Measurements from ENCODE around the gene AKR7A3.

Gene AKR7A3

DNA sequence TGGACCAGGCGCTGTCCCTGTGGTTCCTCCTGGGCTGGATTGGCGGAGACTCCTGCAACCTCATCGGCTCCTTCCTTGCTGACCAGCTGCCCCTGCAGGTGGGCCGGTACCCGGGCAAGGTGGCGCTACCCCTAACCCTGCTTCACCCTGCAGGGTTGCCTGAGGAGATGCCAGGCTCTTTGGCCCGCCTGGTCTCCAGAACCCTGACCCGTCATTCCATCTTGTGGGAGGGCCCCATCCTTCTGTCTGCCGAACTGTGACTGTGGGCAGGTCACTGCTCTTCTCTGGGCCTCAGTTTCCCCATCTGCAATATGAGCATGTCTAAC lies 36.1 kb upstream of the AKR7A3 start:
- Histone ChIP-seq H3K23ac (ENCODE audit: low read length in 2 of 2) (no peak overlapping the region), H3K4me3 (ENCODE audit: insufficient read depth in 1 of 2, low read depth in 1 of 2, low read length in 2 of 2) (no peak overlapping the region), H3K18ac (ENCODE audit: low read depth in 1 of 2, low read length in 2 of 2) (no peak overlapping the region), H3K14ac (ENCODE audit: low read length in 2 of 2) (no peak overlapping the region), H2AK5ac (ENCODE audit: low read length, severe bottlenecking) (no peak overlapping the region), H3K4me1 (ENCODE audit: control insufficient read depth, insufficient read depth, low read depth, low read length) (no peaks in the 10 kb centered on the region), H3K27me3 (ENCODE audit: control insufficient read depth in 1 of 2, insufficient read depth in 1 of 2, low read length in 2 of 2) (no peaks in the 10 kb centered on the region), H3K4ac (ENCODE audit: low read depth in 1 of 2, low read length in 2 of 2) (no peak overlapping the region), H2BK12ac (ENCODE audit: low read length in 2 of 2) (no peak overlapping the region), H3K27ac (ENCODE audit: low read length, poor library complexity, severe bottlenecking) (no peak overlapping the region), H3K4me2 (ENCODE audit: low read length, poor library complexity, severe bottlenecking) (no peak overlapping the region), H2AFZ (ENCODE audit: low read depth, low read length) (no peak overlapping the region), H2BK120ac (ENCODE audit: low read depth, low read length) (no peak overlapping the region), H3K36me3 (ENCODE audit: control insufficient read depth in 1 of 2, insufficient read depth in 2 of 2, low read depth in 1 of 2, low read length in 2 of 2) (peaks cover 74 to 80% of the 10 kb centered on the region in 2 experiments), H3K79me1 (replicated peaks; ENCODE audit: low read length, poor library complexity, severe bottlenecking) (peaks cover 25% of the 10 kb centered on the region), H2BK15ac (ENCODE audit: low read depth, poor library complexity, severe bottlenecking) (no peak overlapping the region), H3K9me3 (ENCODE audit: control insufficient read depth, low read length) (no peaks in the 10 kb centered on the region), H3K9ac (ENCODE audit: low read length) (no peak overlapping the region), H2BK5ac (ENCODE audit: low read depth, low read length, poor library complexity, severe bottlenecking) (no peak overlapping the region), H4K91ac (ENCODE audit: low read length) (no peak overlapping the region), H4K8ac (ENCODE audit: low read length) (no peak overlapping the region)
- DNase-seq = no peak
- 98% methylated on average over 9 of the region's 9 CpGs for WGBS

DNA sequence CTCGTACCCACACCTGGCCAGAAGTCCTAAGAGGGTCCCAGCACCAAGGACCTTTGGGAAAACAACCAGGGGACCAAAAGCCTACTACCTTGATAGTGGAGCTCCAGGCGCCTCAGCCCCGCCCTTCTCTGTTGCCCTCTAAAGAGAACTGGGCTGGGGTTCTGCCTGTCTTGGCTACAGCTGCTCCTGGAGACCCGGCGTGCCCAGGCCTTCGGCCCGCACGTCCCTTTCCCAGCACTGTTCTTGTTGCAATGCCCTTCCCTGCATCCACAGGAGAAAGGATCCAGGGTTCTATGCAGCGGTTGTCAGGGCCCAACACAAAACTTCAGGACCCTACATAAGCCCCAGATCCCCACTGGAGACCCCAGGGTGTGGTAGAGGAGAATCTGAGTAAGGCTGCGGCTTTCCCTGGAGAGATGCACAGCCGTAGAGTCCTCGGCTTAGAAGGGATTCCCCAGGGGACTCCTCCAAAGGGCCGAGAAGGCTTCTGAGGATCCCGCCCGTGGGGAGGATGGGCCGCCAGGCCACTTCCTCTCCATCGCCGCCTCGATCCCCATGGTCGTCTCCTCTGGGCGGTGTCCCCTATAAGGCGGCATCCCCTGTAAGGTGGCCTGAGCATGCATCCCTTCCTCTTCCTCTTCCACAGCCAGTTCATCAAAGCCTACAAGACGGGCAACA lies 35.6 kb upstream of the AKR7A3 start:
- WGBS = 94% methylated on average over 22 of the region's 23 CpGs

DNA sequence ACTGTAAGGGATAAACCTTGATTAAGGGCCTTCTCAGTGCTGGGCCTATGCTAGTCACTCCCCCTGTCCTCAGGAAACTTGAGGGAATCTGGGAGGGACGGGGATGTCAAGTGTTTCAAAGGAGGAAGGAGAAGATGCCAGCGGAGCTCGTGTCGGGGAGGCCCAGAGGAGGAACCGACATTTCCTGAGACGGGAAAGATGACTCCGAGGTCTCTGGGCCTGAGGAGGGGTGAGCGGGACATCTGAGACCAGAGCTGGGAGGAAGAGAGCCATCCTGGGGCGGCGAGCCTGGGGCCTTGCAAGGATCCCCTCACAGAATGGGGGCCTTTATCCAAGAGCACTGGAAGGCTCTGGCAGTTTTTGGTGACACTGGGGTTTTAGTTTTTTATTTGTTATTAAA lies 33.9 kb upstream of the AKR7A3 start:
- no peaks in the 10 kb centered on the region for H3K9me3 ChIP-seq (ENCODE audit: control insufficient read depth, low read length)
- H3K4me2 ChIP-seq (ENCODE audit: low read length, poor library complexity, severe bottlenecking) = no peak overlapping the region
- H3K4me3 ChIP-seq (ENCODE audit: insufficient read depth in 1 of 2, low read depth in 1 of 2, low read length in 2 of 2) = no peak overlapping the region
- no peak overlapping the region for H2AFZ ChIP-seq (ENCODE audit: low read depth, low read length)
- no peak overlapping the region for H3K14ac ChIP-seq (ENCODE audit: low read length in 2 of 2)
- DNase-seq = no peak
- peaks cover 69 to 80% of the 10 kb centered on the region in 2 experiments for H3K36me3 ChIP-seq (ENCODE audit: control insufficient read depth in 1 of 2, insufficient read depth in 2 of 2, low read depth in 1 of 2, low read length in 2 of 2)
- H3K4ac ChIP-seq (ENCODE audit: low read depth in 1 of 2, low read length in 2 of 2) = no peak overlapping the region
- no peak overlapping the region for H4K91ac ChIP-seq (ENCODE audit: low read length)
- peaks cover 1% of the 10 kb centered on the region for H3K4me1 ChIP-seq (ENCODE audit: control insufficient read depth, insufficient read depth, low read depth, low read length)
- H2BK15ac ChIP-seq (ENCODE audit: low read depth, poor library complexity, severe bottlenecking) = no peak overlapping the region
- H2BK120ac ChIP-seq (ENCODE audit: low read depth, low read length) = no peak overlapping the region
- H3K18ac ChIP-seq (ENCODE audit: low read depth in 1 of 2, low read length in 2 of 2) = no peak overlapping the region
- no peak overlapping the region for H3K9ac ChIP-seq (ENCODE audit: low read length)
- no peak overlapping the region for H3K27ac ChIP-seq (ENCODE audit: low read length, poor library complexity, severe bottlenecking)
- H3K79me1 ChIP-seq (replicated peaks; ENCODE audit: low read length, poor library complexity, severe bottlenecking) = peaks cover 36% of the 10 kb centered on the region
- no peak overlapping the region for H3K23ac ChIP-seq (ENCODE audit: low read length in 2 of 2)
- H2BK12ac ChIP-seq (ENCODE audit: low read length in 2 of 2) = no peak overlapping the region
- H2BK5ac ChIP-seq (ENCODE audit: low read depth, low read length, poor library complexity, severe bottlenecking) = no peak overlapping the region
- 82% methylated on average over 10 of the region's 10 CpGs for WGBS
- no peak overlapping the region for H2AK5ac ChIP-seq (ENCODE audit: low read length, severe bottlenecking)
- no peaks in the 10 kb centered on the region for H3K27me3 ChIP-seq (ENCODE audit: control insufficient read depth in 1 of 2, insufficient read depth in 1 of 2, low read length in 2 of 2)
- H4K8ac ChIP-seq (ENCODE audit: low read length) = no peak overlapping the region

More for the DNA sequence above, 35.6 kb upstream of the AKR7A3 start:
- Histone ChIP-seq H3K18ac (ENCODE audit: low read depth in 1 of 2, low read length in 2 of 2) (no peak overlapping the region), H3K36me3 (ENCODE audit: control insufficient read depth in 1 of 2, insufficient read depth in 2 of 2, low read depth in 1 of 2, low read length in 2 of 2) (peaks cover 73 to 79% of the 10 kb centered on the region in 2 experiments), H2AFZ (ENCODE audit: low read depth, low read length) (no peak overlapping the region), H2BK12ac (ENCODE audit: low read length in 2 of 2) (no peak overlapping the region), H3K4ac (ENCODE audit: low read depth in 1 of 2, low read length in 2 of 2) (no peak overlapping the region), H3K79me1 (replicated peaks; ENCODE audit: low read length, poor library complexity, severe bottlenecking) (peaks cover 25% of the 10 kb centered on the region), H4K8ac (ENCODE audit: low read length) (no peak overlapping the region), H2BK5ac (ENCODE audit: low read depth, low read length, poor library complexity, severe bottlenecking) (no peak overlapping the region), H4K91ac (ENCODE audit: low read length) (no peak overlapping the region), H2BK120ac (ENCODE audit: low read depth, low read length) (no peak overlapping the region), H3K14ac (ENCODE audit: low read length in 2 of 2) (no peak overlapping the region), H2BK15ac (ENCODE audit: low read depth, poor library complexity, severe bottlenecking) (no peak overlapping the region), H3K4me2 (ENCODE audit: low read length, poor library complexity, severe bottlenecking) (no peak overlapping the region), H3K23ac (ENCODE audit: low read length in 2 of 2) (no peak overlapping the region), H2AK5ac (ENCODE audit: low read length, severe bottlenecking) (no peak overlapping the region), H3K27ac (ENCODE audit: low read length, poor library complexity, severe bottlenecking) (no peak overlapping the region), H3K27me3 (ENCODE audit: control insufficient read depth in 1 of 2, insufficient read depth in 1 of 2, low read length in 2 of 2) (no peaks in the 10 kb centered on the region), H3K4me3 (ENCODE audit: insufficient read depth in 1 of 2, low read depth in 1 of 2, low read length in 2 of 2) (no peak overlapping the region), H3K9ac (ENCODE audit: low read length) (no peak overlapping the region), H3K4me1 (ENCODE audit: control insufficient read depth, insufficient read depth, low read depth, low read length) (no peaks in the 10 kb centered on the region), H3K9me3 (ENCODE audit: control insufficient read depth, low read length) (no peaks in the 10 kb centered on the region)
- DNase-seq = no peak

DNA sequence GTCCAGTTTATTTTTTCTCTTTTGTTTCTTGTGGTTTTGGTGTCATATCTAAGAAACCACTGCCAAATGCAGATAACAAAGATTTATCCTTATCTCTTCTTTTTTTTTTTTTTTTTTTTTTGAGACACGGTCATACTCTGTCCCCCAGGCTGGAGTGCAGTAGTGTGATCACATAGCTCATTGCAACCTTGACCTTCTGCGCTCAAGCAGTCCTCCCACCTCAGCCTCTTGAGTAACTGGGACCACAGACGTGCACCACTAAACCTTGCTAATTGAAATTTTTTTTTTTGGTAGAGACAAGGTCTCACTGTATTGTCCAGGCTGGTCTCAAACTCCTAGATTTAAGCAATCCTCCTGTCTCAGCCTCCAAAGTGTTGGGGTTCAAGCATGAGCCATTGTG lies 32.5 kb upstream of the AKR7A3 start:
- Histone ChIP-seq H2BK120ac (ENCODE audit: low read depth, low read length) (no peak overlapping the region), H4K8ac (ENCODE audit: low read length) (no peak overlapping the region), H2BK15ac (ENCODE audit: low read depth, poor library complexity, severe bottlenecking) (no peak overlapping the region), H3K4me3 (ENCODE audit: insufficient read depth in 1 of 2, low read depth in 1 of 2, low read length in 2 of 2) (no peak overlapping the region), H2BK12ac (ENCODE audit: low read length in 2 of 2) (no peak overlapping the region), H3K27me3 (ENCODE audit: control insufficient read depth in 1 of 2, insufficient read depth in 1 of 2, low read length in 2 of 2) (no peaks in the 10 kb centered on the region), H3K23ac (ENCODE audit: low read length in 2 of 2) (no peak overlapping the region), H2AK5ac (ENCODE audit: low read length, severe bottlenecking) (no peak overlapping the region), H4K91ac (ENCODE audit: low read length) (no peak overlapping the region), H3K4me1 (ENCODE audit: control insufficient read depth, insufficient read depth, low read depth, low read length) (peaks cover 9% of the 10 kb centered on the region), H3K9me3 (ENCODE audit: control insufficient read depth, low read length) (no peaks in the 10 kb centered on the region), H3K27ac (ENCODE audit: low read length, poor library complexity, severe bottlenecking) (no peak overlapping the region), H3K4me2 (ENCODE audit: low read length, poor library complexity, severe bottlenecking) (no peak overlapping the region), H3K9ac (ENCODE audit: low read length) (no peak overlapping the region), H3K79me1 (replicated peaks; ENCODE audit: low read length, poor library complexity, severe bottlenecking) (peaks cover 42% of the 10 kb centered on the region), H3K36me3 (ENCODE audit: control insufficient read depth in 1 of 2, insufficient read depth in 2 of 2, low read depth in 1 of 2, low read length in 2 of 2) (peaks cover 63 to 67% of the 10 kb centered on the region in 2 experiments), H3K18ac (ENCODE audit: low read depth in 1 of 2, low read length in 2 of 2) (no peak overlapping the region), H2BK5ac (ENCODE audit: low read depth, low read length, poor library complexity, severe bottlenecking) (no peak overlapping the region), H3K4ac (ENCODE audit: low read depth in 1 of 2, low read length in 2 of 2) (no peak overlapping the region), H3K14ac (ENCODE audit: low read length in 2 of 2) (no peak overlapping the region), H2AFZ (ENCODE audit: low read depth, low read length) (no peak overlapping the region)
- WGBS = 100% methylated on average over 2 of the region's 3 CpGs
- DNase-seq = no peak
